IMR-90 (cell line): Measurements from ENCODE around the gene LRFN5. TPM values are rescaled to one million over a fixed set of nuclear protein-coding genes. Genes with fewer than 3 reads are reported as not detected.

Experiments
- ATAC-seq: fragments of 200-7000 bp; cut with Tn5 transposase; 2 replicates; pipeline ENCODE4 v1.9.1; 2020; ENCODE audit warnings: low read depth, mild to moderate bottlenecking, moderate library complexity
- BruUV-seq: library from RNA; stranded (reverse); fragments of 400-500 nt; replicated peaks from 2 replicates; lab custom pipeline; 2021; lab: Mats Ljungman, UMichigan
- CTCF ChIA-PET: fragments of 300-600 bp; formaldehyde crosslinking; extraction: SDS; loops from one replicate; lab custom pipeline; 2021; ENCODE audit warnings: antibody characterized with exemption; lab: Yijun Ruan, JAX
- POLR2A ChIA-PET: fragments of 300-600 bp; sonication (Branson Sonifier 250); formaldehyde crosslinking; loops from one replicate; lab custom pipeline; 2022; ENCODE audit warnings: antibody characterized with exemption; ENCODE audit not compliant: unreplicated experiment; lab: Charles Lee
- DNase-seq: peaks from one replicate; pipeline ENCODE4 v3.0.0; 2013
- H2AFZ ChIP-seq: replicated peaks from 2 replicates; pipeline ENCODE3; 2013; ENCODE audit warnings: low read length, mild to moderate bottlenecking; ENCODE audit not compliant: poor library complexity
- H2AK5ac ChIP-seq: 2 replicates; pipeline ENCODE4 v1.6.1; 2013; ENCODE audit warnings: low read depth, low read length, inconsistent platforms
- H2AK9ac ChIP-seq: replicated peaks from 2 replicates; pipeline ENCODE3; 2013; ENCODE audit warnings: mild to moderate bottlenecking, low read depth, low read length, moderate library complexity; ENCODE audit not compliant: poor library complexity
- H2BK120ac ChIP-seq: 2 replicates; pipeline ENCODE4 v1.6.1; 2013; ENCODE audit warnings: low read depth, low read length, inconsistent platforms
- H2BK15ac ChIP-seq: 3 replicates; pipeline ENCODE4 v1.6.1; 2013; ENCODE audit warnings: low read depth, low read length, inconsistent platforms
- H2BK20ac ChIP-seq: 2 replicates; pipeline ENCODE4 v1.6.1; 2013; ENCODE audit warnings: low read depth, mild to moderate bottlenecking, inconsistent platforms, low read length, moderate library complexity
- H2BK5ac ChIP-seq: 2 replicates; pipeline ENCODE4 v1.6.1; 2013; ENCODE audit warnings: mild to moderate bottlenecking, low read depth, low read length, inconsistent platforms; ENCODE audit not compliant: poor library complexity, severe bottlenecking
- H3K14ac ChIP-seq: replicated peaks from 2 replicates; pipeline ENCODE4 v1.6.1; 2013; ENCODE audit warnings: low read depth, low read length, inconsistent platforms
- H3K18ac ChIP-seq: 2 replicates; pipeline ENCODE4 v1.6.1; 2013; ENCODE audit warnings: low read depth, low read length, control low read depth
- H3K23ac ChIP-seq: 2 replicates; pipeline ENCODE4 v1.6.1; 2013; ENCODE audit warnings: low read depth, low read length, inconsistent platforms
- H3K27ac ChIP-seq: 2 replicates; pipeline ENCODE4 v1.5.1; 2013; ENCODE audit warnings: mild to moderate bottlenecking, control low read depth, low read length; ENCODE audit not compliant: insufficient read depth
- H3K27me3 ChIP-seq: 2 replicates; pipeline ENCODE4 v1.6.1; 2013; ENCODE audit warnings: low read length; ENCODE audit not compliant: control insufficient read depth, insufficient read depth
- H3K36me3 ChIP-seq: 2 replicates; pipeline ENCODE4 v1.6.1; 2013; ENCODE audit warnings: low read length, mixed read lengths; ENCODE audit not compliant: control insufficient read depth, insufficient read depth
- H3K4ac ChIP-seq: 2 replicates; pipeline ENCODE4 v1.6.1; 2013; ENCODE audit warnings: low read depth, low read length, inconsistent platforms
- H3K4me1 ChIP-seq: 2 replicates; pipeline ENCODE4 v1.6.1; 2013; ENCODE audit warnings: low read length, mixed read lengths; ENCODE audit not compliant: control insufficient read depth, insufficient read depth
- H3K4me2 ChIP-seq: 2 replicates; pipeline ENCODE4 v1.6.1; 2013; ENCODE audit warnings: low read depth, mild to moderate bottlenecking, control low read depth, low read length, moderate library complexity
- H3K4me3 ChIP-seq: 2 replicates; pipeline ENCODE4 v1.5.1; 2013; ENCODE audit warnings: low read depth, mild to moderate bottlenecking, control low read depth, low read length, moderate library complexity; ENCODE audit not compliant: insufficient read depth
- H3K56ac ChIP-seq: 2 replicates; pipeline ENCODE4 v1.6.1; 2013; ENCODE audit warnings: low read length, inconsistent platforms; ENCODE audit not compliant: insufficient read depth; ENCODE audit errors: extremely low read depth
- H3K79me1 ChIP-seq, 2 experiments: 2 replicates each; pipeline ENCODE4 v1.6.1; 2013; ENCODE audit warnings: low read length in 2 of 2, inconsistent platforms in 1 of 2, low read depth in 1 of 2
- H3K9ac ChIP-seq: 2 replicates; pipeline ENCODE4 v1.6.1; 2013; ENCODE audit warnings: low read depth, low read length, control low read depth
- H3K9me1 ChIP-seq: 2 replicates; pipeline ENCODE4 v1.6.1; 2013; ENCODE audit warnings: low read length, inconsistent platforms; ENCODE audit not compliant: insufficient read depth
- H3K9me3 ChIP-seq: 2 replicates; pipeline ENCODE4 v1.6.1; 2013; ENCODE audit warnings: low read length; ENCODE audit not compliant: control insufficient read depth, insufficient read depth
- H4K20me1 ChIP-seq: 2 replicates; pipeline ENCODE4 v1.6.1; 2013; ENCODE audit warnings: low read length, inconsistent platforms; ENCODE audit not compliant: insufficient read depth
- H4K5ac ChIP-seq: 2 replicates; pipeline ENCODE4 v1.6.1; 2013; ENCODE audit warnings: mild to moderate bottlenecking, low read depth, low read length, control low read depth
- H4K8ac ChIP-seq, 2 experiments: 2 replicates each; pipeline ENCODE4 v1.6.1; 2013; ENCODE audit warnings: low read depth in 2 of 2, low read length in 2 of 2, control low read depth in 1 of 2, inconsistent platforms in 1 of 2
- H4K91ac ChIP-seq: 2 replicates; pipeline ENCODE4 v1.6.1; 2013; ENCODE audit warnings: low read depth, low read length, inconsistent platforms; ENCODE audit not compliant: insufficient read depth
- CEBPB ChIP-seq: IDR thresholded peaks from 2 replicates; pipeline ENCODE4 v1.6.1; 2012; ENCODE audit warnings: low read depth, low read length, improper control_type of control experiment
- FOS ChIP-seq: fragments of 150-350 bp; IDR thresholded peaks from 2 replicates; pipeline ENCODE4 v1.6.1; 2016; ENCODE audit warnings: low read depth, low read length
- WGBS, 2 experiments: methylation state at CpG; one replicate each; pipeline versions ENCODE4 v1.1.5 to v1.1.7; 2013; ENCODE audit warnings: missing lambda C conversion rate in 2 of 2; ENCODE audit not compliant: insufficient read length in 1 of 2; ENCODE audit errors: extremely low coverage in 2 of 2; 5-methylcytosine and 5-hydroxymethylcytosine counted together
- dilution Hi-C: fragments of 300-500 bp; cut with HindIII; formaldehyde crosslinking; loops from one replicate; pipeline ENCODE4 v1.14.3; 2018; ENCODE audit warnings: low sequenced_read_pairs; ENCODE audit not compliant: unreplicated experiment
- in situ Hi-C: fragments of 300-500 bp; cut with MboI; formaldehyde crosslinking; loops from 3 replicates; pipeline ENCODE4 v1.14.3; 2019; ENCODE audit warnings: low sequenced_read_pairs, inconsistent platforms, mixed read lengths
- intact Hi-C: fragments of 100-400 bp; cut with micrococcal nuclease; formaldehyde crosslinking; loops from 2 replicates; pipeline ENCODE4 v1.10.0; 2022
- polyA plus RNA-seq, 3 experiments: library from polyadenylated mRNA; depleted of rRNA; stranded (reverse); fragments of >200 nt; gene quantifications; 2 replicates each; pipeline ENCODE4 v1.2.3, GENCODE V29; 2012; ENCODE audit warnings: low replicate concordance in 1 of 3
- total RNA-seq: library from RNA; depleted of rRNA; stranded (reverse); fragments of >200 nt; gene quantifications from 2 replicates; pipeline ENCODE4 v1.2.3, GENCODE V29; 2012

LRFN5 gene
- total and polyA plus RNA-seq, 2 of the 4 experiments (the other 2 are of a cell fraction) = 1.8 to 3.6 TPM

GRCh38 chr14:41859336-41859735 is 252.7 kb downstream of the LRFN5 start:
- TF ChIP-seq CEBPB (0 out of 2 replicates have a peak, but pooled peaks have one; percentile 13), FOS (no peak)
- no TSS peak for BruUV-seq
- Histone ChIP-seq H3K4me1 (no peaks in the 10 kb centered on the region), H3K36me3 (no peaks in the 10 kb centered on the region), H3K27ac (no peak overlapping the region), H3K27me3 (no peaks in the 10 kb centered on the region), H2BK20ac (no peak overlapping the region), H3K23ac (no peak overlapping the region), H3K79me1 (no peaks in the 10 kb centered on the region), H3K9ac (no peak overlapping the region), H4K5ac (no peak overlapping the region), H3K9me3 (no peaks in the 10 kb centered on the region), H4K20me1 (no peaks in the 10 kb centered on the region), H4K8ac (no peak overlapping the region), H3K14ac (no peak overlapping the region), H2AFZ (no peak overlapping the region), H3K4me2 (no peak overlapping the region), H3K18ac (no peak overlapping the region), H3K4me3 (no peak overlapping the region), H4K91ac (no peak overlapping the region), H2AK5ac (no peak overlapping the region), H3K4ac (no peak overlapping the region), H2AK9ac (no peak overlapping the region), H2BK15ac (no peak overlapping the region), H3K56ac (no peak overlapping the region), H2BK120ac (no peak overlapping the region), H2BK5ac (no peak overlapping the region), H3K9me1 (no peaks in the 10 kb centered on the region)
- in situ Hi-C loops = no loop called here
- intact Hi-C loops = no loop called here
- POLR2A ChIA-PET = no interaction called here
- ATAC-seq = no peak
- CTCF ChIA-PET = interaction anchor here (0.5 to 0.6 kb wide), 2 partner anchors 32 to 255 kb away, joined by 3 read pairs; no protein-coding TSS in a partner anchor
- DNase-seq = peak; percentile 4
- no CpG with 5 or more reads among the region's 2 CpGs for WGBS, 2 experiments
- dilution Hi-C loops = no loop called here
